AG04449 (cell line): ENCODE data around the gene IL17RB.

Experiments
- CTCF ChIA-PET: fragments of 350-600 bp; formaldehyde crosslinking; extraction: SDS; loops from one replicate; lab custom pipeline; 2021; ENCODE audit warnings: antibody characterized with exemption; lab: Yijun Ruan, JAX
- POLR2A ChIA-PET: fragments of 400-600, 350-600 bp; formaldehyde crosslinking; extraction: SDS; loops from one replicate; lab custom pipeline; 2020; ENCODE audit warnings: antibody characterized with exemption, inconsistent platforms; lab: Yijun Ruan, JAX
- DNase-seq: peaks from one replicate; pipeline ENCODE4 v3.0.0-alpha.2; 2010; ENCODE audit warnings: low read depth, low spot score
- H3K4me3 ChIP-seq: 2 replicates; pipeline ENCODE4 v1.5.1; 2011; ENCODE audit warnings: low read depth, mild to moderate bottlenecking, control low read depth, low read length
- CTCF ChIP-seq: IDR thresholded peaks from one replicate; pipeline ENCODE4 v1.5.1; 2011; ENCODE audit warnings: mild to moderate bottlenecking, moderate library complexity, low read length, control low read depth, inconsistent platforms; ENCODE audit not compliant: insufficient read depth; ENCODE audit errors: missing control alignments

Gene IL17RB

GRCh38 chr3:53833700-53834099, 12.7 kb upstream of the IL17RB start:
- TF ChIP-seq CTCF = no peak
- no peak for DNase-seq
- CTCF ChIA-PET = no interaction called here
- POLR2A ChIA-PET = no interaction called here
- no peak overlapping the region for H3K4me3 ChIP-seq

- POLR2A ChIA-PET = no interaction called here
- no peak overlapping the region for H3K4me3 ChIP-seq
- DNase-seq = no peak
- TF ChIP-seq CTCF = no peak
- CTCF ChIA-PET = interaction anchor here (1.6 kb wide), 1 partner anchor 10 kb away, joined by 4 read pairs; no protein-coding TSS in a partner anchor
Observed at GRCh38 chr3:53834429-53835095, 11.8 kb upstream of the IL17RB start.

- TF ChIP-seq CTCF = no peak
- POLR2A ChIA-PET = no interaction called here
- CTCF ChIA-PET = interaction anchor here (1.6 kb wide), 1 partner anchor 10 kb away, joined by 4 read pairs; no protein-coding TSS in a partner anchor
- no peak for DNase-seq
- H3K4me3 ChIP-seq = no peak overlapping the region
Observed at GRCh38 chr3:53835257-53835656, 11.1 kb upstream of the IL17RB start.

- no peak for TF ChIP-seq CTCF
- CTCF ChIA-PET = no interaction called here
- DNase-seq = no peak
- no peak overlapping the region for H3K4me3 ChIP-seq
- POLR2A ChIA-PET = no interaction called here
Observed at GRCh38 chr3:53836084-53836872, 10.1 kb upstream of the IL17RB start.

GRCh38 chr3:53837331-53837730, 9.0 kb upstream of the IL17RB start:
- POLR2A ChIA-PET = no interaction called here
- no peak for TF ChIP-seq CTCF
- DNase-seq = no peak
- CTCF ChIA-PET = no interaction called here
- no peak overlapping the region for H3K4me3 ChIP-seq

GRCh38 chr3:53841296-53841695, 5.1 kb upstream of the IL17RB start:
- no peak for DNase-seq
- POLR2A ChIA-PET = no interaction called here
- CTCF ChIA-PET = no interaction called here
- TF ChIP-seq CTCF = no peak
- no peak overlapping the region for H3K4me3 ChIP-seq
